RWPE2 (cell line): ENCODE data around the gene MACROD2.

Source experiments
- ATAC-seq: fragments of 200-7000 bp; cut with Tn5 transposase; 3 replicates; pipeline ENCODE4 v1.9.1; 2021; ENCODE audit warnings: low read depth
- DNase-seq: peaks from one replicate; pipeline ENCODE4 v3.0.0-alpha.2; 2020; ENCODE audit warnings: low spot score
- H3K27ac ChIP-seq: fragments of 450-650 bp; 2 replicates; pipeline ENCODE4 v1.5.1; 2017; ENCODE audit warnings: mild to moderate bottlenecking; ENCODE audit not compliant: poor library complexity, severe bottlenecking
- H3K27me3 ChIP-seq: fragments of 250-450 bp; sonication (Bioruptor Pico); 2 replicates; pipeline ENCODE4 v1.5.1; 2021; ENCODE audit warnings: mild to moderate bottlenecking, moderate library complexity; ENCODE audit not compliant: insufficient read depth, poor library complexity, severe bottlenecking
- H3K36me3 ChIP-seq: fragments of 250-450 bp; sonication (Bioruptor Pico); 2 replicates; pipeline ENCODE4 v1.5.1; 2020; ENCODE audit warnings: low read depth, mild to moderate bottlenecking, moderate library complexity
- H3K4me1 ChIP-seq: fragments of 250-450 bp; sonication (Bioruptor Pico); 2 replicates; pipeline ENCODE4 v1.5.1; 2021; ENCODE audit warnings: mild to moderate bottlenecking, moderate library complexity; ENCODE audit not compliant: insufficient read depth, poor library complexity, severe bottlenecking
- H3K4me3 ChIP-seq: fragments of 250-450 bp; sonication (Bioruptor Pico); 2 replicates; pipeline ENCODE4 v1.5.1; 2021; ENCODE audit warnings: mild to moderate bottlenecking, moderate library complexity; ENCODE audit not compliant: severe bottlenecking
- H3K9me3 ChIP-seq: fragments of 250-450 bp; sonication (Bioruptor Pico); 2 replicates; pipeline ENCODE4 v1.5.1; 2021; ENCODE audit warnings: mild to moderate bottlenecking, moderate library complexity; ENCODE audit not compliant: severe bottlenecking
- TF ChIP-seq, protein P1 (sequence below): fragments of 450-650 bp; IDR thresholded peaks from one replicate; pipeline ENCODE4 v1.5.1; 2017; ENCODE audit warnings: mild to moderate bottlenecking, moderate library complexity; ENCODE audit not compliant: poor library complexity, severe bottlenecking

The MACROD2 gene

DNA sequence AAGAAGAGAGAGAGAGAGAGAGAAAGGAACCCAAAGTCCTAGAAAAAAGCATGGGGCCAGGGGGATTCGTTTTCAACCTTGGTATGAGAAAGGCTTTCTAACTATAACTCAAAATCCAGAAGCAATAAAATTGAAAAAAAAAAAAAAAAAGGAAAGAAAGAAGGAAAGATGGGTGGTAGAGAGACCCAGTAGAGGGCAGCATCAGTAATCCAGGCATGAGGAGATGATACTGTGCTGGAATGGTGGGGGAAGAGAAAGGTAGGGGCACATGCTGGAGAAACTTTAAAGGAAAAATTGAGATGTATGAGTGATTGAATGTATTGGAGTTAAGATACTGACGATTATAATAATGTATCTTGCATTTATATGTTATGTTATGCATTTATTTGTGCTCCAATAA lies 1382.8 kb downstream of the MACROD2 start:
- DNase-seq (no peak), ATAC-seq (no peak)
- Histone ChIP-seq H3K4me3 (no peak overlapping the region), H3K27ac (no peak overlapping the region), H3K4me1 (no peaks in the 10 kb centered on the region), H3K9me3 (no peaks in the 10 kb centered on the region), H3K36me3 (no peaks in the 10 kb centered on the region), H3K27me3 (no peaks in the 10 kb centered on the region)
- TF ChIP-seq, protein P1, sequence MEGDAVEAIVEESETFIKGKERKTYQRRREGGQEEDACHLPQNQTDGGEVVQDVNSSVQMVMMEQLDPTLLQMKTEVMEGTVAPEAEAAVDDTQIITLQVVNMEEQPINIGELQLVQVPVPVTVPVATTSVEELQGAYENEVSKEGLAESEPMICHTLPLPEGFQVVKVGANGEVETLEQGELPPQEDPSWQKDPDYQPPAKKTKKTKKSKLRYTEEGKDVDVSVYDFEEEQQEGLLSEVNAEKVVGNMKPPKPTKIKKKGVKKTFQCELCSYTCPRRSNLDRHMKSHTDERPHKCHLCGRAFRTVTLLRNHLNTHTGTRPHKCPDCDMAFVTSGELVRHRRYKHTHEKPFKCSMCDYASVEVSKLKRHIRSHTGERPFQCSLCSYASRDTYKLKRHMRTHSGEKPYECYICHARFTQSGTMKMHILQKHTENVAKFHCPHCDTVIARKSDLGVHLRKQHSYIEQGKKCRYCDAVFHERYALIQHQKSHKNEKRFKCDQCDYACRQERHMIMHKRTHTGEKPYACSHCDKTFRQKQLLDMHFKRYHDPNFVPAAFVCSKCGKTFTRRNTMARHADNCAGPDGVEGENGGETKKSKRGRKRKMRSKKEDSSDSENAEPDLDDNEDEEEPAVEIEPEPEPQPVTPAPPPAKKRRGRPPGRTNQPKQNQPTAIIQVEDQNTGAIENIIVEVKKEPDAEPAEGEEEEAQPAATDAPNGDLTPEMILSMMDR, result peak; percentile 26

DNA sequence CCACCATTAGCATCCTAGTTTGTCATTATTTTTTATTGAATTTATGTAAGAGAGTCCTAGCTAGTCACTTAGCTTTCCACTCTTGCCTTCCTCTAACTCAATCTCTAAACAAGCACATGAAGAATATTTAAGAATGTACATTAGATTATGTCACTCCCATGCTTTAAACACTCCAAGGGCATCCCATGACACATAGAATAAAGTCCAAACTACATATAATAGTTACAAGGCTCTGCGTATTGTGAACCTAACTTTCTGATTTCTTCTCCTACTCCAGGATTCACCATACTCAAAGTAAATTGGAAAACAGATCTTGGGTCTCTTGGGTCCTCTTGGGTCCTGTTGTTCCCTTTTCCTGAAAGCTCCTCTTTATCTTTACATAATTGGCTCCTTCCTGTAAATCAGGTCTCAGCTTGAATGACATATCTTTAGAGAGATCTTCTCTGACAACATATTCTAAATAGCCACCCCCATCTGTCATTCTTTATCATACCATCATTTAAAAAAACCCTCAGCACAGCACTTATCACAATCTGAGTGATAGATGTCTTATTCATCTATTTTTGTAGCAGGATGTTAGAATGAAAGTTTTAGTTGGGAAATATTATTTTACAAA lies 1384.5 kb downstream of the MACROD2 start:
- no peaks in the 10 kb centered on the region for H3K9me3 ChIP-seq
- TF ChIP-seq, protein P1, result no peak

DNA sequence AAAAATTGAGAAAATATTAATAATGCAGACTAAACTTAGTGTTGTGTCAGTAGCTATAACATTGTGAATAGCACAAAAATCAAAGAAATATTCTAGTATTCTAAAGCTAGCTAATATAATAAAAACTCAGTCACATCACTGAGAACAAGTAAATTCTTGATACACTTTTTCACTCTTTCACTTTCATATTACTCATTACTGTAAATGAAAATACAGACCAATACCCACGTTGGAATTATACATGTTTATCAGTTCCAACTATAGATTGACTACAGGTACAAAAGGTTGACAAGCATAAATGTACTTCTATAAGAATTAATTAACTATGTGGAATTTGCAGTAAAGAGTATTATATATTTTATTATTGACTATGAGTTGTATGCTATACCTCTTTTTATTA lies 1385.5 kb downstream of the MACROD2 start:
- H3K27me3 ChIP-seq, result no peaks in the 10 kb centered on the region
- DNase-seq (no peak), ATAC-seq (no peak)
- H3K4me1 ChIP-seq, result no peaks in the 10 kb centered on the region
- H3K36me3 ChIP-seq, result no peaks in the 10 kb centered on the region
- H3K4me3 ChIP-seq, result no peak overlapping the region
- no peak overlapping the region for H3K27ac ChIP-seq
- TF ChIP-seq, protein P1, result no peak
- H3K9me3 ChIP-seq, result no peaks in the 10 kb centered on the region

More for the DNA sequence above, 1384.5 kb downstream of the MACROD2 start:
- Histone ChIP-seq H3K36me3 (no peaks in the 10 kb centered on the region), H3K4me1 (no peaks in the 10 kb centered on the region), H3K27me3 (no peaks in the 10 kb centered on the region), H3K4me3 (no peak overlapping the region), H3K27ac (no peak overlapping the region)
- DNase-seq (no peak), ATAC-seq (no peak)

DNA sequence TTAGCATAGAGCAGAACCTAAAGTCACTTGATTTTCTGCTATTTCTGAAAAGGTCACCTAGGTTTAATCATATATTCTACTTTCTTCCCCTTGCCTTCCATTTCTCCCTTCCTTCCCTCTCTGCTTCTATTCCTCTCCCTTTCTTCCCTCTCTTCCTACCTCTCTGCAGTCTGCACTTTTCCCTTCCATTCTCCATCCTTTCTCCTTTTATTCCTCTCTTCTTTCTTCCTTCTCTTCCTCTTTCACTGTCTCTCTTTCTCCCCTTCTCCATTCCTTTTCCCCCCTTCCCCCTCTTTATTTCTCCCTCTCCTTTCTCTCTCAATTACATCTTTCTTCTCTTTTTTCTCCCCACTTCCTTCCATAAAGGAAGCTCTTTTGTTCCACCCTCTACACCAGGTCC lies 1391.9 kb downstream of the MACROD2 start:
- Histone ChIP-seq H3K9me3 (no peaks in the 10 kb centered on the region), H3K36me3 (no peaks in the 10 kb centered on the region), H3K4me1 (no peaks in the 10 kb centered on the region), H3K4me3 (no peak overlapping the region), H3K27me3 (no peaks in the 10 kb centered on the region), H3K27ac (no peak overlapping the region)
- ATAC-seq (no peak), DNase-seq (no peak)
- TF ChIP-seq, protein P1, result no peak

DNA sequence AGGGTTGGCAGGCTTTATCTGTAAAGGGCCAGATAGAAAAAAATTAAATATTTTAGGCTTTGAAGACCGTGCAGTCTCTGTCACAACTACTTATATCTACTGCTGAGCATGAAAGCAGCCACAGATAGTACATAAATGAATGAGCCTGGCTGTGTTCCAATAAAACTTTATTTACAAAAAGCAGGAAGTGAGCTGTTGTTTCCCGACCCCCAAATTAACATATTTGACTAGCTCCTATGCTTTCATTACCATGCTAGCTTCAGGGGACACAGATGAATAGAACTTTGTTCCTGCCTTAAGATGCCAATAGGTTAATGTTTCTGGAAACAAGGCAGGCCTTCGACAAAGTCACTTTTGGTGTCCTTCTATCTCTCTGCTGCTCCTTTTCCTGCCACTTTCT lies 1400.1 kb downstream of the MACROD2 start:
- H3K27me3 ChIP-seq, result no peaks in the 10 kb centered on the region
- no peak overlapping the region for H3K4me3 ChIP-seq
- H3K36me3 ChIP-seq, result no peaks in the 10 kb centered on the region
- no peaks in the 10 kb centered on the region for H3K9me3 ChIP-seq
- H3K27ac ChIP-seq, result no peak overlapping the region
- ATAC-seq (no peak), DNase-seq (no peak)
- no peaks in the 10 kb centered on the region for H3K4me1 ChIP-seq
- TF ChIP-seq, protein P1, result no peak
